Skeletal muscle cell (primary cell): ENCODE data around the gene MALRD1.
"Not testable (repeated sequence)": the region's sequence is repeated elsewhere in the genome, so short reads cannot be mapped to it uniquely, and the experiment has no call there.

Experiments used
- DNase-seq: peaks from one replicate; pipeline ENCODE4 v3.0.0-alpha.2; 2010; ENCODE audit warnings: low read depth
- H3K4me3 ChIP-seq: 2 replicates; pipeline ENCODE4 v1.5.1; 2011; ENCODE audit warnings: low read depth, mild to moderate bottlenecking, control low read depth, low read length, moderate library complexity

Gene MALRD1

DNA sequence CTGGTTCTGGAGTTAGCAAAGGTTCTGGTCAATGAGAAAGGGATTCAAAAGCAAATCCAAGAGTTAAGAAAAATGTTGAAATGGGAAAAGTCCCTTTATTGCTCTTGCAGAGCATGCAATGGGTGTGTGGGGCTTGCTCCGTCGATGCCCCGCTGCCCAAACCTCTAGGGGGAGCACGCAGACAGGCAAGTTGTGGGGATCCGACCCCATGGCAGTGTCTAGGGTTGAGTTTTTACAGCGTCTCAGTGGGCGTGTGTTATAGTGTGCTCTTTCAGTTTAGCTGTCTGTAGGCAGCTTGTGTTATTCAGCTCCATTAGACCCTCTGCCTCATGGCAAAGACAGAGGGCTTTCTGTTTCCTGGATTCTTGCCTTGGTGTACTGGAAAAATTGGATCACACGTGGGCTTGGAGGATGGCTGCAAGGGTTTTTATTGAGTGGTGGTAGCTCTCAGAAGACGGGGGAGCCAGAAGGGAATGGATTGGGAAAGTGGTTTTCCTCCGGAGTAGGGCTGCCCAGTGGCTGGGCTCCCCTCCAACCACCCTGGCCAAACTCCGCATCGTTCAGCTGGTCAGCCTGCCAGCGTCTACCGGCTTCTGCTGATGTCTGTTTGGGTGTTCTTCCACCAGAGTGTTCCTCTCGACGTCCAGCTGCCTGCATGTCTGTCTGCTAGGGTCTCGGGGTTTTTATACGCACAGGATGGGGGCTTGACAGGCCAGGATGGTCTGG, 665.4 kb downstream of the MALRD1 start:
- H3K4me3 ChIP-seq = no peak overlapping the region
- no peak for DNase-seq

DNA sequence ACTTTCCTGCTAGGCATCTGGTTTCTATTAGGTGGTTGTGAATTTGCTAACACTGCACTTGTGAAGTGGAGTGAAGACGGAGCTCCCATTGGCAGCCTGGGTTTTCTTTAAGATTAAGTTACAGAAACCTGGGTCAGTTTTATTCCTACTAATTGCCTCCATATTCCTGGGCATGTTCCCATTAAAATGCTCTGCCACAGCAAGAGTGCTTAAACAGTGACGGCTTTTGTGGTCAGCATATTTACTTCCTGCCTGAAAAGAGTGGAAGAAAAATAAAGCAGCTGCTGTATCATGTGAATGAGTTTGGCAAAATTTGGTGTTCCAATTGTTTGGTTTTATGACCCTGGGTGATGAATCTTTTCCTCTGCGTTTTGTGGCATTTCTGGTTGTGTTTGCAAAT, 670.7 kb downstream of the MALRD1 start:
- DNase-seq = peak; percentile 71
- H3K4me3 ChIP-seq = no peak overlapping the region

DNA sequence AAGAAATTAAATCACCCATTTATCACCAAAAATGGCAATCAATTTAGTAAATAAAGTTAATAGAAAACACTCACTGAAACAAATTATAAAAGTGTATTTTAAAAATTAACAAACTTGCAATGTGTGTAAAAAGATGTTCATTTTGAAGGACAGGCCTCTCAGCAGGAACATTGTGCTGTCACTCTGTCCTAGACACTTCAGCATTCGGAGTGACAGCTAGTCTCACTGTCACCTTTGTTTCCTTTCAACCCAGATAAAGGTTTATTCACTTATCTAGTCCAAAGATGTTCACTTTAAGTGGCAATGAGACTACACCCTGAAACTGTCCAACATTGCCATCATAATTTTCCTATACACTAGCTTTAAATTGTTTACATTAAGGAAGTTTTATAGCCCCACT, 675.7 kb downstream of the MALRD1 start:
- no peak for DNase-seq
- H3K4me3 ChIP-seq = no peak overlapping the region

DNA sequence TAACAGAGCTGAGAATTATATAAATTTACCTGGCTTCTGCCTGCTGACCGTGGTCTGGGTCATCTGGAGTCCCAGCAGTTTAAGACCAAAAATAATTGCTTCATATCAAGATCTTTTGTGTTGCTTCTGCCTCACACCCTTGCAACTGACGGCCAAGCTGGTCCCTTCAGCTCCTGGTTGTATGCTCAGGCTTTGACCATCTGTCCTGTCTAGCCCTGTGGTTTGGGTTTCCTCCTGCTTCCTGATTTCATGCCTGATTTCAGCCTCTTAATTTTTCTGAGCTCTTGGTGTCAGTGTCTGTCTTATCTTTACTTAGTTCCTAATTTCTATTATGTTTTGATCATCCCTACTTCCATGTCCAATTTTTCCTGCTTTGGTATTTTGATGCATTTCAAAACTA, 679.8 kb downstream of the MALRD1 start:
- DNase-seq = no peak
- H3K4me3 ChIP-seq = no peak overlapping the region

DNA sequence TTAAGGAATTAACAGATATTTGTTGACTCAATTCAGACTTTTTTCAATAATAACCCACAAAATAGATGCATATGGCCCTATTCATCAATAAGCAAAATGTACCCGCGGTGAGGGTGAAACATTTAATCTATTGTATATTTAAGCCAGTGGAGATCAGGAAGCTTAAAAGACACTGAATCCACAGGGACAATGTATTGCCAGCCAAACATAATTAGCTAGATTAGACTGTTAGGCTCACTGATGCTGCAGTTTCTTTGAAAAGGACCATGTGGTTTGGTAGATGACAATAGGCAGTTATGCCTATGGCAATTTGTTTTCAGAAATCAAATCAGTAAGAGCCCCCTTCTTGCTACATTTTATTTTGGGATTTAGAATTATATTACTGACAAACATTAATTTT, 680.4 kb downstream of the MALRD1 start:
- no peak for DNase-seq
- no peak overlapping the region for H3K4me3 ChIP-seq

DNA sequence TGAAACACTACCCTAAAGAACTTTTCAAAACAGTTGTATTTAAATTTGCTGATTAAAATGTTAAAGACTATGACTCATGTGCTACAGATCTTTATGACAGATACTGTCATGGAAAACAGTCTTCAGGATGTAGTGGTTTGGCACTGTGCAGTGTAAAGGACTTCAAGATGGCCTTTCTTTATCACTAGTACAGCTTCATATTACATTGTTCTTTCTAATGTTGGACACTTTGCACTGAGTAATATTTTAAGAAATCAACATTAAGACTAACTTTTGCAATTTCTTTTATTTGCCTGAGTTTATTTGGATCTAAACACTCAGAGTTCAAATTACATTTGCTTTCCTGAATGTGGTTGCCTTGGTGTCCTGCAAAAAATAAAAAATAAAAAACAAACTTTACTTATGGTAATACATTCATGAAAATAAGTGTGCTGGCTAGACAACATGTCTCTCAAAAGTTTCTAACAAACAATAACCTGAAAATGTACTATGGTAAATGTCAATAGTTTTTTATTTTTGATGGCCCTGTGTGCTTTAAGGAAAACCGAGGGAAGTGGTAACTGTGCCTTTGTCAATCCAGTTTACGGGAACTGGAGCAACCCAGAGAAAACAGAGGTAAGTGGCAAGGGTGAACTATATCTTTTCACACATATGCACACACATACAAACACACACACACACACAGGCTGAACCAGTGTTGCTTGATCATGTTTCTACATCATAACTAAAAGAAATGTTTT, 681.7 kb downstream of the MALRD1 start:
- H3K4me3 ChIP-seq = no peak overlapping the region
- DNase-seq = peak; percentile 30

DNA sequence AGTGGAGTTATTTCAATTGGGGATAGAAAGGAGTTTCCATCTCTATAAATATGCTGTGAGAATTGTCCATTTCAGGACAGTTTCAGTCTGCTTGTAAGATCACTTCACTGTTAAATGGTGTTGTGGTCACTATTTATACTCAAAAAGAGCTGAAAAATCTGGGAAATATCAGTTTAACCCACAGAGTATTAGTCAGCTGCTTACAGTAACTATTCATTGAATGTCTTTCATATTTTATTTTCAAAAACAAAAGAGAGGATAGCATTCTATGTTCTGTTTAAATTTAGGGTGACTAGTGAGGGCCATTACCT, 682.3 kb downstream of the MALRD1 start:
- no peak for DNase-seq
- no peak overlapping the region for H3K4me3 ChIP-seq

DNA sequence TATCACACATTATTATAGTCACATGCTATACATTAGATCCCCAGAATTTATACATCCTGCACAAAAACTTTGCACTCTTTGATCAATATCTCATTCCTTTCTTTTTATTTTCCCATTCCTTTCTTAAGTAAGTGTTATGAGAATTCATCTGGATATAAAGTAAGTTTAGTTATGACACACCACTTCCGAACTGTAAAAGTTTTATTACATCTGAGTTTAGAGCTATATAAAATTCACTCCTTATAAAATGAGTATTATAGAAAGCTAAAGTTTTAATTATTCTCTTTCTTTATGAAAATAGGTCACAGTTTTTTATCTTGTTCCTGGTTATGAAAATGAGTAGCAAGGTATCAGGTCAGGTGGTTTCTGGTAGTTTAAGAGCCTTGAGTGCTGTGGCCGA, 683.0 kb downstream of the MALRD1 start:
- H3K4me3 ChIP-seq = no peak overlapping the region
- no peak for DNase-seq

DNA sequence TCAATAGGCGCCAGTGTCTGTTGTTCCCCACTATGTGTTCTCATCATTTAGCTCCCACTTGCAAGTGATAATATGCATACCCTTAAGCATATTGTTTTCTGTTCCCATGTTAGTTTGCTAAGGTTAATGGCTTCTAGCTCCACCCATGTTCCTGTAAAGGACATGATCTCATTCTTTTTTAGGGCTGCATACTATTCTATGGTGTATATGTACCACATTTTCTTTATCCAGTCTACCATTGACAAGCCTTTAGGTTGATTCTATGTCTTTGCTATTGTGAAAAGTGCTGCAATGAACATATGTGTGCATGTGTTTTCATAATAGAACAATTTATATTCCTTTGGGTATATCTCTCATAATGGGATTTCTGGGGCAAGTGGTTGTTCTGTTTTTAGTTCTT, 689.8 kb downstream of the MALRD1 start:
- DNase-seq = no peak
- H3K4me3 ChIP-seq = no peak overlapping the region

DNA sequence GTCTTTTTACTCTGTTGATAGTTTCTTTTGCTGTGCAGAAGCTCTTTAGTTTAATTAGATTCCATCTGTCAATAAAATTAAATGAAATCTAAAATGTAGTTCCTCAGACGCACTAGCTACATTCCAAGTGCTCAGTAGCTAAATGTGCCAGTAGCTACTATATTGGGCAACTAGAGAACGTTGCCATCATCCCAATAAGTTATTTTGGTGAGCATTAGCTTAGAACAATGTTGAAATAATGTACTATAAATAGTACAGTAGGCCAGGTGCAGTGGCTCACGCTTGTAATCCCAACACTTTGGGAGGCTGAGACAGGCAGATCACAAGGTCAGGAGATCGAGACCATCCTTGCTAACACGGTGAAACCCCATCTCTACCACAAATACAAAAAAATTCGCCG, 690.6 kb downstream of the MALRD1 start:
- not testable (repeated sequence) for DNase-seq, H3K4me3 ChIP-seq

DNA sequence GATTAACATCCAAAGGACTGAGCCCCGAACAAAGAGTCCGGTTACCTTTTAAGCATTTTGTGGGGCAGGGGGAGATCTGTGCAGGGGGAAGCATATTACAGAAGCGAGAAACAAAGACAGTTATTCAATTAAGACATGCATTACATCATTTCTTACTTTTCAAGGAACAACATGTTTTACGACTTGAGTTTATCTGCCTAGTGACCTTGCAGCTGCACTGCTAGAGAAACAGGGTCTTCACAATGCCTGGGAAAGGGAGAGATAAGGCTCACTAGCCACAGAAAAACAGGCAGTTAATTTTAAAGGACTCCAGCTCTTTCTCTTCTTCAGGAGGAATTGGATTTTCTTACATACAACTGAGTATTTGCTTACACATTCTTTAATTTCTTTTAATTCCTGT, 693.5 kb downstream of the MALRD1 start:
- DNase-seq = not testable (repeated sequence)

DNA sequence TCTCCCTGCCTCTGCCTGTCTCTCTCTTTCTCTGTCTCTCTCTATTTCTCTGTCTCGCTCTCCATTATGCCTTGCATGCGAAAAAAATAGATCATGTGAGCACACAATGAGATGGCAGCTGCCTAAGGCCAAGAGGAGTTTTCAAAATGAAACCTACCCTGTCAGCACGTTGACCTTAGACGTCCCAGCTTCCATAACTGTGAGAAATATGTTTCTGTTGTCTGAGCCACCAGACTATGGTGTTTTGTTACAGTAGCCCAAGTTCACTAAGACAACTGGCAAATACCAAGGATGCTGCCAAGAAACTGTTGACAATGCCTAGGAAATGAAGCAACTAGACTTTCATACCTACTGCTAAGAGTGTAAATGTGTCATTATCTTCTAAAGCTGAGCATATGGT, 697.1 kb downstream of the MALRD1 start:
- no peak overlapping the region for H3K4me3 ChIP-seq
- DNase-seq = peak; percentile 11

More for the DNA sequence above, 693.5 kb downstream of the MALRD1 start:
- not testable (repeated sequence) for H3K4me3 ChIP-seq

DNA sequence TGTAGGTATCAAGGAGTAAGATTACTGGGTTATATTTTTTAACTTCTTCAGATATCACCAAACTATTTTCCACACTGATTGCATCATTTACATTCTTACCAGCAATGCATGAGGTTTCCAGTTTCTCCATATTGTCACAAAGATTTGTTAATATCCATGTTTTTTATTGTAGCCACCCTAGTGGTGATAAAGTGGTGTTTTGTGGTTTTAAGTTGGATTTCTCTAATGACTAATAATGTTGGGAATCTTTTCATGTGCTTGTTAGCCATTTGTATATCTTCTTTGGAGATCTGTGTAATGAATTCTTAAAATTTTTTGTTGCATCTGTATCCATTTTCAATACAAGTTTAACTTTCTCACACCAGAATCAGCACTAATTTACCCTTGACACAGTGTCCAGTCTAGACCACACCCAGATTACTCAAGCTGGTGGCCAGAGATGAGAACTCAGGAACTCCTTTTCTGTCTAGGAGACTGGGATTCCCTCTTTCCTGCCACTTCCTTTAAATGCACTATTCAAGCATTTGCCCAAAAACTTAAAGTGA, 700.7 kb downstream of the MALRD1 start:
- DNase-seq = peak; percentile 14
- no peak overlapping the region for H3K4me3 ChIP-seq

DNA sequence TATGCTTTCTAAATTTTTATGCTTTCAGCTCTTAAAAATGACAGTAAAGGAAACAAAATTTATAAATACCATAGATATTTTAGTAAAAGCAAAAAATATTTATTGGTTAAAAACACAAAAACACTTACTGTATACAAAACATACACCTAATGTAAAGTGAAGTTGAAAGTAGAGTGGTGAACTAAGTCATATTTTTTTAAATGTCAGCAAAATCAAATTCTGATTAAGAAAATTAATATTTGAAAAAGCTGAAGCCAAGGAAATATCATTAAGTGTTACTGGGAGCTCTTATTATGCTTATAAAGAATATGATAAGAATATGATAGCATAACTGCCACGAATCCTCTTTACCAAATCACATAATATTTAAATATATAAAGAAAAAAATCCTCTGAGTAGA, 702.4 kb downstream of the MALRD1 start:
- no peak for DNase-seq
- no peak overlapping the region for H3K4me3 ChIP-seq

DNA sequence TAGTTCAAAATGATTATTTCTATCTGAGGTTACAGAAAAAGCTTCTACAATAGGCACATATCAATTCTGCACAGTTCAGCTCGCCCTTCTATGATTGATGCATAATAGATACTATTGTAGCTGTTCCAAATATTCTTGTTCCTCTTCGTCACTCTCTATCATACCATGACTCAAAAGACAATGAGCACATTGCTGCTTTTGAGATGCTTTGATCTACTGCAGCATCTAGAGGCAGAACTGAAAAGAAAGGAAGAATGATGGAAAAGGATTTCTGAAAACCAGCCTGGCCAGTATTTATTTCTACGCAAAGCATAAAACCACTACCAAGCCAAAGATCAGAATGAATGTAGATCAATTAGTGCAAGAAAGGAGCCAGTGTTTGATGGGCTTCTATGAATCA, 708.3 kb downstream of the MALRD1 start:
- DNase-seq = no peak
- H3K4me3 ChIP-seq = no peak overlapping the region

DNA sequence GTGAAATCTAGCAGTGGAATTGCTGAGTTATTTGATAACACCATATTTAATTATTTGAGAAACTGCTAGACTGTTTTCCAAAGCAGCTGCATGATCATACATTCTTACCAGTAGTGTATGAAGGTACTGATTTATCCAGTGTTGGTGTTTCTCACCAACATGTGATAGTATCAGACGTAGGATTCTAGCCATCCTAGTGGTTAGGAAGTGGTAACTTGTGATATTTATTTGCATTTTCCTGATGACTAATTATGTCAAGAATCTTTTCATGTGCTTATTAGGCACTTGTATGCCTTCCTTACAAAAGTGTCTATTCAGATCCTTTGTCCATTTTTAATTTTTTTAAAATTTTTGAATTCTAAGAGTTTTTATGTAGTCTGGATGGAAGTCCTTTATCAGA, 713.4 kb downstream of the MALRD1 start:
- no peak for DNase-seq

DNA sequence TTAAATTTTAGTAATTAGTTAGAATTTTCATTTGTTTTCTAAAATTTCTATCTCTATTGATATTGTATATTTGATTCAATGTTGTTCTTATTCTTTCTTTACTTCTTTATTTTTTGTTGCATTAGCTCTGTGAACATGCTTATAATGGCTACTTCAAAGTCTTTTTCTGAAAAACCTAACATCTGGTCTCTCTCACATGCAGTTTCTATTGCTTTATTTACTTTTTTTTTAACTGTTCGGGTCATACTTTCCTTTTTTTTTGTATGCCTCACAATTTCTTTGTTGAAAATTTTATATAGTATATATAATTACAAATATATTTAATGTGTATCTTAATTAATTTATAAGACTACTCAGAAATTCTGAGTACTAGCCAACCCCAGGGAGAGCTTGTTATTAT, 715.5 kb downstream of the MALRD1 start:
- H3K4me3 ChIP-seq = no peak overlapping the region

More for the DNA sequence above, 713.4 kb downstream of the MALRD1 start:
- no peak overlapping the region for H3K4me3 ChIP-seq

DNA sequence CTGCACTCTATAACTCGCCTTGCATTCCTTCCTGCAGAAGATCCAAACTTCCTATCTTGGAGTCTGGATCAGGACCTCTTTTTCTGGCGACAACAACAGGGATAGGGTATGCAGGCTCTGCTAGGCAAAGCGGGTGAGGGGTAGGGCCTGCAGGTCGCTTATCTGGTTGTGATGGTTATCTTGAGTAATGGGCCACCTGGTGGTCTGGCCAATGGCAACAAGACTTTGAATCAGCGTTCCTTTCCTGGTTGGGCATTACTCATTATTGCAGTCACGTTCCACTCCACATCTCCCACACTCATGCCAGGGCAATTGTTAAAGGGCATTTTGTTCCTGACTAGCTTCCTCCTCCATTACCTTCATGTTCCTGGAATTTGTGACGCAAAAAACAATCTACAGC, 719.3 kb downstream of the MALRD1 start:
- no peak for DNase-seq
- H3K4me3 ChIP-seq = no peak overlapping the region

More for the DNA sequence above, 715.5 kb downstream of the MALRD1 start:
- no peak for DNase-seq

DNA sequence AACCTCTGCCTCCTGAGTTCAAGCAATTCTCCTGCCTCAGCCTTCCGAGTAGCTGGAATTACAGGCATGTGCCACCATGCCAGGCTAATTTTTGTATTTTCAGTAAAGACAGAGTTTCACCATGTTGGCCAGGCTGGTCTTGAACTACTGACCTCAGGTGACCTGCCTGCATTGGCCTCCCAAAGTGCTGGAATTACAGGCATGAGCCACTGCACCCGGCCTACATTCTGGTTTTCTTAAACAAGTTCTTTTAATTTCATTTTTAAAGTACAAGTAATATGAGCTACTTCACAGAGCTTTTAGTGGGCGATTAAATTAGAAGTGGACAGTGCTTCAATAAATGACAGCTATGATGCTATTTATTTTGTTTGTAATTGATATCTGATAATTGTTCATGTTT, 721.2 kb downstream of the MALRD1 start:
- not testable (repeated sequence) for DNase-seq, H3K4me3 ChIP-seq

DNA sequence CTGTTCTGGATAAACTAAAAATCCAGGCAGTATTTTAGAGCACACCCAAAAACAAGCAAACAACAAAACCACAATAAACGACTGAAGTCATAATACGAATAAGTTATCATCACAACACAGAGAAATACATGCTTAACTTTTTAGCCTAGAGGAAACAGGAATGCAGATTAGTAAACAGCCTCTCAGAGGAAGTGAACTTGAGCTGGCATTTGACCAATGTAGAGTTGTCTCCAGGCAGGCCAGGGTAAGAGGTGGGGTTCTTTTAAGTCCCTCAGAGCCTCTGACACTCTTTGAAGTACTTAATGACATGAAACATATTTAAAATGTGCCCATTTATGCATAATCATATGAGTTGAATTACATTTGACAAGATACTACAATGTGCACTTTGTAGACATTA, 724.4 kb downstream of the MALRD1 start:
- no peak overlapping the region for H3K4me3 ChIP-seq
- DNase-seq = no peak

DNA sequence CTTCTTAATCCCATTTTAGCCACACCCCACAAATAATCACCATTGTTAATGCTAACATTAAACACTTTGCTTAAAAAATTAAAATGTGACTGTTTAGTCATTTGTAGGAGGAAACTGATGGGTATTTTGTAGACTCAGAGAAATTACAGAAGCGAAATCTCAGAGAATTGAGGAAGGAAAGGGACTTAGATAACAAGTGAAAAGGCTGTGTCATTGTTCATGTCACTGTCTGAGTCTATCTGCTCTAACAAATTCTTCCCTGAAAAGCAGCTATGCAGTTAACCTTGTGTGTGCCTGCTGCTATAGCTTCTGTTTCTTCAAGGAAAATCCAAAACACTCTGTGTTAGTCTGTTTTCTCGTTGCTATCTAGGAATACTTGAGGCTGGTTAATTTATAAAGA, 726.7 kb downstream of the MALRD1 start:
- H3K4me3 ChIP-seq = no peak overlapping the region
- DNase-seq = no peak
